KMS-11 (cell line): ENCODE results near the gene FKBP5.

ENCODE experiments used
- H2AFZ ChIP-seq: fragments of 200-600 bp; sonication (generic); 2 replicates; pipeline ENCODE4 v1.6.1; 2016; ENCODE audit warnings: antibody characterized with exemption, mixed run types, low read depth
- H3K27ac ChIP-seq: fragments of 200-600 bp; sonication (generic); 2 replicates; pipeline ENCODE4 v1.6.1; 2016; ENCODE audit warnings: mild to moderate bottlenecking, mixed run types
- H3K27me3 ChIP-seq: fragments of 200-600 bp; sonication (generic); 2 replicates; pipeline ENCODE4 v1.6.1; 2017; ENCODE audit warnings: mild to moderate bottlenecking, low read depth, mixed run types, moderate library complexity; ENCODE audit not compliant: insufficient read depth
- H3K36me3 ChIP-seq: fragments of 200-600 bp; sonication (generic); 2 replicates; pipeline ENCODE4 v1.6.1; 2017; ENCODE audit warnings: mild to moderate bottlenecking, mixed run types; ENCODE audit not compliant: insufficient read depth
- H3K4me1 ChIP-seq: fragments of 200-600 bp; sonication (generic); 2 replicates; pipeline ENCODE4 v1.6.1; 2016; ENCODE audit warnings: mild to moderate bottlenecking, low read depth, mixed run types; ENCODE audit not compliant: poor library complexity, severe bottlenecking
- H3K4me2 ChIP-seq: fragments of 200-600 bp; sonication (generic); 2 replicates; pipeline ENCODE4 v1.7.0; 2016; ENCODE audit warnings: mild to moderate bottlenecking, mixed run types
- H3K4me3 ChIP-seq: fragments of 200-600 bp; sonication (generic); IDR thresholded peaks from 2 replicates; pipeline ENCODE4 v1.6.1; 2017; ENCODE audit warnings: low read depth, low read length, mixed read lengths; ENCODE audit not compliant: insufficient read depth
- H3K79me2 ChIP-seq: fragments of 200-600 bp; sonication (generic); 2 replicates; pipeline ENCODE4 v1.6.1; 2016; ENCODE audit warnings: low read depth, mixed run types; ENCODE audit not compliant: insufficient read depth
- H3K9ac ChIP-seq: fragments of 200-600 bp; sonication (generic); 2 replicates; pipeline ENCODE4 v1.6.1; 2016; ENCODE audit warnings: mild to moderate bottlenecking, mixed run types
- H4K20me1 ChIP-seq: fragments of 200-600 bp; sonication (generic); 2 replicates; pipeline ENCODE4 v1.6.1; 2016; ENCODE audit warnings: mild to moderate bottlenecking, mixed run types; ENCODE audit not compliant: insufficient read depth
- CTCF ChIP-seq: fragments of 200-600 bp; sonication (generic); conservative IDR thresholded peaks from 2 replicates; pipeline ENCODE4 v1.6.1; 2017; ENCODE audit warnings: low read depth, mild to moderate bottlenecking, antibody characterized with exemption, low read length, moderate library complexity, mixed read lengths

FKBP5 gene

DNA sequence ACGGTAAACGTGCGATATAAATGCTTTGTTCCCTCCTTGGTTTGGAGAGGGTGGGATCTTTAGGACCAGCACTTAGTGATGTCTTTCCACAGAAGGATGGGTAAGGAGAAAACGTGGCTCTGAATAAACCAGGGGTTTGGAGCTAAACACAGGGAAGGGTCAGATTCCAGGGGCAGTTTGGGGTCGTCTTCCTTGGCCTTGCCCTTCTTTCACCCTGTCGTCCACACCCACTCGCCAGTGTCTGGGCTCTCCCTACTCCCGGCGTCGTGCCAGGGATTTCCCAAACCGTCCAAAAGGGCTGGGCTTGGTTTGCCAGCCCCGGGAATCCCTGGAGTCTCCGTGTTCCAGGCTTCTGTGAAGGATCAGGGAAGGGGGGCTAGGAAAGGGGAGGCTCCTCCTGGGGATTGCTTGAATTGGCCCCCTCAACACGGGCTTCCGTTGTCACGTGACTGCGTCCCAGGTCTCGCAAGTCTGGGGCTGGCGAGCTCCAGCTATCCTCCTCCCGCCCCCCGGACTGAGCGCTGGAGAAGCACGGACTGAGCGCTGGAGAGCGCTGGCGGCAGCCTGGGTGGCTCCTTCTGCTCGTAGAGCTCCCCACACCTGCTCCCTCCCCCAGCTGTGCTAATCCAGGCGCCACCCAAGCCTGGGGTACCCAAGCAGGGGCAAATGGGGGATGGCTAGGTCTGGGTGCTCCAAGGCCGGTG is 38.7 kb upstream of the FKBP5 start:
- TF ChIP-seq CTCF, result no peak
- no peaks in the 10 kb centered on the region for H4K20me1 ChIP-seq
- H3K79me2 ChIP-seq, result no peaks in the 10 kb centered on the region
- peaks cover 64% of the 10 kb centered on the region for H3K4me1 ChIP-seq
- H3K4me2 ChIP-seq, result peak overlapping the region; percentile 94
- H3K27ac ChIP-seq, result peak overlapping the region; percentile 96
- H3K9ac ChIP-seq, result peak overlapping the region; percentile 96
- no peak overlapping the region for H3K4me3 ChIP-seq
- H2AFZ ChIP-seq, result peak overlapping the region; percentile 64
- H3K27me3 ChIP-seq, result no peaks in the 10 kb centered on the region
- no peaks in the 10 kb centered on the region for H3K36me3 ChIP-seq

DNA sequence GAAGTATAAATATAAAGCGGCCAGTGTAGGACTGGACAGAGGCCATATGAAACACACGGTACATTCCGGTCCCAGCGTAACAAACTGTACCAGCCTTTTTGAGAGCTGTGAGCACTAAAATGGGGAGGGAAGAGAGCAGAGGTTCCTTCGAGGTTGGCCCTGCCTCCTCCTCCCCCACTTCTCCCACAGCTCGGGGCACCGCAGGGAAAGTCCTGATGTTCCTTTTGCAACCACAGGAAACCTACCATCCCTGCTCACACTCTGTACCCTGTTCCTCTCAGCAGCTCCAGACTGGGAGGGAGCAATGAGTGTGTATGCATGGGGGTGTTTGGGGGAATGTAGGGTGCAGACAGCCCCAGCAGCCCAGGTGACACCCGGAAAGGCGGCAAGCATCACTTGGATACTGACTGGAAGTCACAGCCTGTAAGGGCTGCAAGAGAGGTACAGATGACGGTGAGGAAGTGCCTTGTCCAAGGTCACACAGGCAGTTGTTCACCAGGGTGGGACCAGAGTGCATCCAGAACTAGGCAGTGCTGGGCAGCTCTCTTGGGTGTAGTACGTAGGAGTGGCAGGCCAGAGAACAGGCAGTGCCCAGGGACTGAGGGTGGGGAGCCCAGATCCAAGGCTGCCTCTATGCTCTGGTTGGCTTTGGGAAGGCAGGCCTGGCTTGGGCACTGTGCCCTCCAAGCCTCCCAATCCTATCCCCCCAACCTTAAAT is 37.2 kb upstream of the FKBP5 start:
- no peak for TF ChIP-seq CTCF
- Histone ChIP-seq H3K4me3 (no peak overlapping the region), H3K36me3 (no peaks in the 10 kb centered on the region), H3K27me3 (no peaks in the 10 kb centered on the region), H4K20me1 (no peaks in the 10 kb centered on the region), H3K4me1 (peaks cover 59% of the 10 kb centered on the region), H3K9ac (no peak overlapping the region), H3K27ac (no peak overlapping the region; the same call in 1 of the 2 replicates), H2AFZ (no peak overlapping the region), H3K4me2 (peak overlapping the region; percentile 94; the same call in 1 of the 2 replicates), H3K79me2 (no peaks in the 10 kb centered on the region)

DNA sequence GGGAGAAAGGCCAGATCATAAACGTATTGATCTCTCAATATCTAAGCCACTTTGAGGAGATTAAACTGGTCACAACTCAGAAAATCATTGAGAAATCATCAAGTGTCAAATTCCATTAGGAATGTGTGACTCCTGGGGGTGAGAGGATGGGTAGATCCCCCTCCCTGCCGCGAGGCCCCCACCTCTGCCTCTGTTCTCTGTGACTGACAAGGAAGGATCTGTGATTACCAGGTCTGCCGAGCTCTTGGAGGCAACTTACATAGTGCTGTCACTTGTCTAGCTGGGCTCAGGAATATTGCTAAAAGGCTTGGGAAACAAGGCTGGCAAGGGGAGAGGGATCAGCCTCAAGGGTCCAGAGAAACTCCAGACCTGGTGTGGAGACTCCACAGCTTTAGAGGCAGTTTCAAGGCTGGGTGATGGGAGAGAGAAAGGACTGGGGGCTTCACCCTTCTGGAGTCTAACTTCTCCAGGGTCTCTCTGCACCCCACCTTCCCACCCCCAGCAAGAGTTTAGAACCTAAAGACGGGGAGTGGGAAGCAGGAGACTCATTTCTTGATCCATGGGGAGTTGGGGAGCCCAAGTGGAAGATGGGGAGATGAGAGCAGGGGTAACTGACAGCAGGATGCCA is 36.5 kb upstream of the FKBP5 start:
- Histone ChIP-seq H3K27ac (no peak overlapping the region), H3K79me2 (no peaks in the 10 kb centered on the region), H3K4me2 (no peak overlapping the region), H4K20me1 (no peaks in the 10 kb centered on the region), H3K4me3 (no peak overlapping the region), H2AFZ (no peak overlapping the region), H3K27me3 (no peaks in the 10 kb centered on the region), H3K36me3 (no peaks in the 10 kb centered on the region), H3K4me1 (peaks cover 52% of the 10 kb centered on the region), H3K9ac (no peak overlapping the region)
- TF ChIP-seq CTCF, result no peak

GRCh38 chr6:35724471-35724870 is 35.8 kb upstream of the FKBP5 start:
- no peaks in the 10 kb centered on the region for H3K36me3 ChIP-seq
- H3K4me2 ChIP-seq, result no peak overlapping the region
- no peaks in the 10 kb centered on the region for H3K79me2 ChIP-seq
- H2AFZ ChIP-seq, result no peak overlapping the region
- H4K20me1 ChIP-seq, result no peaks in the 10 kb centered on the region
- H3K4me1 ChIP-seq, result peaks cover 49% of the 10 kb centered on the region
- H3K4me3 ChIP-seq, result no peak overlapping the region
- H3K9ac ChIP-seq, result no peak overlapping the region
- TF ChIP-seq CTCF, result no peak
- no peaks in the 10 kb centered on the region for H3K27me3 ChIP-seq
- no peak overlapping the region for H3K27ac ChIP-seq
